GM19452 (cell line): ENCODE measurements around the gene MYO5A.
A peak's percentile ranks its signal among the peaks of the same experiment; 100 is the strongest.
"Not testable (repeated sequence)": the region's sequence is repeated elsewhere in the genome, so short reads cannot be mapped to it uniquely, and the experiment has no call there.

Source experiments
- ATAC-seq: cut with Tn5 transposase; IDR thresholded peaks from one replicate; pipeline ENCODE4 v1.9.1; 2021; ENCODE audit not compliant: unreplicated experiment

The MYO5A gene

DNA sequence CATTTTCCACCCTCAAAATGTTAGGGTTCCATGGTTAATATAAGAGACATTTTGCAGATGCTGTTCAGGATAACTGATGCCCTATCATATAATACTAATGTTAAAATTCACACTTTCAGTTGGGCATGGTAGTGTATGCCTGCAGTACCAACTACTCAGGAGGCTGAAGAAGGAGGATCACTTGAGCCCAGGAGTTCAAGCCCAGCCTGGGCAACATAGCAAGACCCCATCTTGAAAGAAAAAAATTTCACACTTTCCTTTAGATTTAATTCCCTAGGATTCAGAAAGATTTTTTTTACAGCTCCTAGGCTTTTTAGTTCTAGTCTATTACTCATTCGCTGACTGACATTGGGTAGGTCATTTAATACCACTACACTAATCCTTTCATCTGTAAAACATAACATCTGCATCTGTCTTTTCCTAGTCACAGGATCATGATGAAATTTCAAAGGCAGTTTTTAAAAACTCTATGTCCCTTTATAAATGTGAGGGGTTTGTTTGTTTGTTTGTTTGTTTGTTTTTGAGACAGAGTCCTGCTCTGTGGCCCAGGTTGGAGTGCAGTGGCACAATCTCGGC, 103.7 kb downstream of the MYO5A start:
- no peak for ATAC-seq

DNA sequence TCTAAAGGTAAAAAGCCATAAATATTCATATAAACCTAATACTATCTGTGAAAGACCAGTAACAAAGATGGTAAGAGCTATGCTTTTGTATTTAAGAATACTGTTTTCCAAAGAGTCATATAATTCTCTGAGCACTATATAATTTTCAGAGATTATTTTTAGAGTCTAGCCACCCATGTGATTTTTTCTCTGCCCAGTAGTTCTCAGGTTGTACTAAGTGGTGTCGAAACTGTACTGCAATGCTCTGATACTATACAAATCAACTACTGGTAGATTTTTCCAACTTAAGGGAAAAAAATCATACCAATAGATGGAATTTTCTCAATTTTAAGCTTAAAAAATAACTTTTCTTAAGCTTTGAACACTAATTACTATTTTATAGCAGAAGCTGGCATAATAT, 104.8 kb downstream of the MYO5A start:
- ATAC-seq: no peak

DNA sequence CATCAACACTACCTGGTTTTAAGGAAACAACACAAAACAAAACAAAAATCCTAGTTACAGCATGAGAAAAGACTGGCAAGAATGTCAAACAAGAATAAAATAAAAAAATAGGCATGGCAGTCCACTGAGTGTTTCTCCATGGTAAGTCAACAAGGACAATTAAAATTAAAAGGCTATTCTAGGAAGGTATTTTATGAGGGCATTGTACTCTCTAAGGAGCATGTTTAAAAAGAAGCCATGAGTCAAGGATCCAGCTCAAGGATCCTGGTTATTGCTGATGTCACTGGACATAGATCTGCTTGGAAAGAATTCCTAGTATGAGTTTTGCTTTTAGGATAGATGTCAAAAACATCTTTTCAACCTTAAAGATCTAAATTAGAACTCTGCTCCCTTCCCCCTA, 106.7 kb downstream of the MYO5A start:
- ATAC-seq: no peak

DNA sequence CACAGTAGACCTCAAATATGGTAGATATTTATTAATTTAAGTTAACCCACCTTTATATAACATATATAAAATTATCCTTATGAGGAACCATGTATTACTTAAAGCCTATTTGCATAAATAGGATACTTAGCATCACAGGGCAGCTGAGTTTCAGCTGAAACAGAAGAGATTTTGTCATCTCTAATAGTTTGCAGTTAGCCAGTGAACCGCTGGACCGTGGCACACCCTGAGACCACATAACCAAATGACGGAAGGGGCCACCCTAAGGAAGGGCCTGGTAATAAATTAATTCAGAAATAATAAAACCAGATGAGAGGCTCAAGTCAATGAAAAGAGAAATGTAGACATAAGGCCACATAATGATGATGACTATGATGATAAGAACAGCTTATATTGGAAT, 107.7 kb downstream of the MYO5A start:
- ATAC-seq: peak; percentile 66

DNA sequence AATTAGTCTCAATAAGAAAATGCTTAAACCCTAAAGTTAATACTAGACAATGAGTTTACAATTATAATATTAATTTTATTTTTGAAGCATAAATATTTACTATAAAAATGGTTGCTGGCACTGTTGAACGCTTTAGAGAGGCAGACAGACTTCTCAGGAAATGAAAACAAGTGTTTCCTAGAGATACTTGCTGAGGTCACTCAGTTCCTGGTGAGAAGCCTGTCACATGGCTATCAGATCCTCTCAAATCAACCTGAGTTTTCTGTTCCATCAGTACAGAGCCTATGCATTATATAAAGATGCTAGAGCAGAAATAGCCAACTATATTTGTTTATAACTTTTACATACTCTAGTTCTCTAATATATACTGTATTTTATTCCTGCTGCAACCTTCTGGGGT, 109.2 kb downstream of the MYO5A start:
- ATAC-seq: no peak

DNA sequence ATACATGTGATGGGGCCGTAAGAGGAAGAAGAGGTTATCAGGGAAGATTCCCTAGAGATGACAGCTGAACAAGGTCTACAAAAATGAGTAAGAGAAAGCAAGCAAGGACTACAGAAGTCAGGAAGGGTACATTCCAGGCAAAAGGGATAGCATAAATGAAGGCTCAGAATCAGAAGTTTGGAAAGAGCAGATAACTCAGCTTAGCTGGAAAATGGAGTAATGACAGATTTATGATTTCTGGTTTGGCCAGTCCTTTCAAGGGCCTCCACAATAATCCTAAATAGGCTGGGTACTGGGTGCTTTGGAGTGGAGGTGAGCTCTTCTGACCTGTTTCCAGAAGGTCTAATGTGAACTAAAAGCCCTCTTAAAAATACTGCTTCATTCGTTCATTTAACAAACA, 110.7 kb downstream of the MYO5A start:
- ATAC-seq: no peak

DNA sequence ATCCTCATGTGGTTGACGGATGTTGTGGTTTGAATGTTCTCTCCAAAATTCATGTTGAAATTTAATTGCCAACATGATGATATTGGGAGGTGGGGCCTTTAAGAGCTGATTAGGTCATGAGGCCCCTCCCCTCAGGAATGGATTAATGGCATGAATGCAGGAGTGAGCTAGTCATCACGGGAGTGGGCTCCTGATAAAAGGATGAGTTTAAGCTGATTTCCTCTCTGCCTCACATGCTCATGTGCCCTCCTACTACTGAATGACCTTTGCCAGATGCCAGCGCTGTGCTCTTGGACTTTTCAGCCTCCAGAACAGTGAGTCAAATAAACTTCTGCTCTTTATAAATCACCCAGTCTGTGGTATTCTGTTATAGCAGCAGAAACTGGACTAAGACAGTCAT, 111.2 kb downstream of the MYO5A start:
- ATAC-seq: no peak

DNA sequence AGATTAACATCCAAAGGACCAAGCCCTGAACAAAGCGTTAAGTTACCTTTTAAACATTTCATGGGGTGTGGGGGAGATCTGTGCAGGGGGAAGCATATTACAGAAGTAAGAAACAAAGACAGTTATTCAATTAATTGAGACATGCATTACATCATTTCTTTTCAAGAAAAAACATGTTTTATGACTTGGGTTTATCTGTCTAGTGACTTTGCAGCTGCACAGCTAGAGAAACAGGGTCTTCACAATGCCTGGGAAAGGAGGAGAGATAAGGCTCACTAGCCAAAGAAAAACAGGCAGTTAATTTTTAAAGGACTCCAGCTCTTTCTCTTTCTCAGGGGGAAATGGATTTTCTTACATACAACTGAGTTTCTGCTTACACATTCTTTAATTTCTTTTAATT, 112.1 kb downstream of the MYO5A start:
- not testable (repeated sequence) for ATAC-seq

DNA sequence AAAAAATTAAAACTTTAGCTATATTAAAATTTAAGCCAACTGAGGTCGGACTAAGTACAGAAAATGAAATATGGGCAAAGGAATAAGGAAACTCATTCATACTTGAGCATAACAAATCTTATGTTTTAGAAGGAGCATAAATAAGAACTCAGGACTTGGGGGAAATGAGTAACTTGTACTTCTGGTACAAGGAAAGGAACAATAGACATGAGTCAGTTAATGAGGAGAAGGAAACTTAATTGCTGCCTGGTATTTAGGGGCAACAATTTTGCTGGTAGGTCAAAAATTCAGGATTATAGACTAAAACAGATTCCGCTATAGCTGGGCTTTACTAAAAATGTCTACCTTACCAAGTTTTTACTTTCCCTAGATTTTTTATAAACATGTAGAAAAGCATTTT, 113.1 kb downstream of the MYO5A start:
- no peak for ATAC-seq

DNA sequence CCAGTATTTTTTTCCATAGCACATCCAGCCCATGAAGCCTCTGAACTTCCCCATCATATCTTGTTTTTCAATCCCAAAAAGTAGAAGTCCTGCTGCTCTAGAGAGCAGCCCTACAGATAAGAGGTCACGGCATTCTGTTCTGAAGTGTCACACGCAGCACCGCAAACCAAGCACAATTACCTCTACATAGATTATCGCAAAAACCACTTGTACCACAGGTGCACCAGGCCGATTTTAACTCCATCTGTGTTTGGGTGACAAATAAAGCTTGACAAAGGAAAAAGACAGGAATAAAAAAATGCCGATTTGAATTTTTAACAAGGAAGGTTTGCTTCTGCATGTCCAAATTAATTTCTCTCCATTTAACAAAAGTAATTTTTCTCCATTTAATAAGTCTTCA, 113.7 kb downstream of the MYO5A start:
- no peak for ATAC-seq

DNA sequence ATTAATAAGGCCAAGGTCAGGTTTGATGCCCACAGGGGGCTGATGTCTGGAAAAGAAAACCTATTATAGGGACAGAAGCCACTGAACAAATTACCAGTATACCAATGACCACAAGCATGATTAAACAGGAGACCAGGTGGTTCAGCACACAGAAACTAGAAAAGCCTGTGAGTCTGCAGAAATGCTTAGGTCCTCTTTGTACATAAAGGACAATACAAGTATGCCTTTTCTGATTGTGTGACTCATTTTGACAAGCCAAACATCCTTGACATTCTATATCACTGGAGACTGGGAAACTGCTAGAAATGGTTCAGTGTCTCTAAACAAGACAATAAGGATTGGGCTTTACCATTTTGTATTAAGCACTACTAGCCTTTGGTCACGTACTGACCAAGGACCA, 119.9 kb downstream of the MYO5A start:
- ATAC-seq: no peak

DNA sequence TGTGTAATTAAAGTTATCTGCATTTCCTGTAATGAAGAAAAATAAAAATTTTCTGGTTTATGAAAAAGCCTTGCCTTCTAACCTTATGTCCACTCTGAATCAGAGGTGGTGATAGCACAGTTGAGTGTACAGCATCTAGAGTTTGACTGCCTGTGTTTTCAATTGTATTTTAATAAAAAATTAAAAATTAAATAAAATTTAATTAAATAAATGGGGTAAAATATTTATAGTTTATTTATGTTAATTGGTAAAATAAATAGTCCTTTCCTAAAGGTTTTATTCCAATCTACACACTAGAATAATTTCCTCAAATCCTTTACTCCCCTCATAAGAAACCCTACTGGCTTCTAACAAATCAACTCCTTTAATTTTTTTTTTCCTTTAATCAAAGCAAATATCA, 121.3 kb downstream of the MYO5A start:
- ATAC-seq: no peak

DNA sequence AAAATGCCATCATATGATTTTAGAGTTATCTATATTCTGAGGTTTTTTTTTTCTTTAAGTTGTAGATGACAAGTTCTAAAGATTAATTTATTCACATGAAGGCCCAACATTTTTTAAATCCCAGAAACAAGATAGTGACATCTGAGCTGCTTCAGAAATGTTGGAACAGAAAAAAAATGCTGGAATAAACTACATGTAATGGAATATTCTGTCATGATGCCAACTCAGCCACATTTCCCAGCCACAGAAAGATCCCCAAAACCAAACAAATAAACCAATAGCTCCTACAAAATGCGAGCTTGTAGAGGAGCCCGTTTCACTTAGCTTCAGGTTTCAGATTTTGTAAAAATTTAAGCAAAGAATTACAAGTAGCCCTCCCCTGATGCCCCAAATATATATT, 122.1 kb downstream of the MYO5A start:
- no peak for ATAC-seq

DNA sequence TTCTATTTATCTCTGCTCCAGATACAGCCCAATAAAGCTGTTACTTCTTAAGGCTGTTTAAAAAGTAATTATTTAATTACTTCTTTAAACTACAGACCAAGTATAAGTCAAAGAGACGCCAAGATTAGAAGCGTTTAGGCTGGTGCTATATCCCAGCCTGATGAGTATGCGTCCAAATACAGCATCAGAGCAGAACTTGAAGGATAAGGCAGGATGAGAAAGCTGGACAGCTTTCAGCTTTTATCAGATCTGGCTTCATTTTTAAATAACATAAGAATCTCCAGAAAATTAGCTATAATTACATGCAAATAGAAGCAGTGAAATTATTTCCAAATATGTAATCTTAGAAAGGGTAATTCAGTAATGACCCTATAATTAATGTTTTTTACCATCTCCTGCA, 122.8 kb downstream of the MYO5A start:
- ATAC-seq: no peak

DNA sequence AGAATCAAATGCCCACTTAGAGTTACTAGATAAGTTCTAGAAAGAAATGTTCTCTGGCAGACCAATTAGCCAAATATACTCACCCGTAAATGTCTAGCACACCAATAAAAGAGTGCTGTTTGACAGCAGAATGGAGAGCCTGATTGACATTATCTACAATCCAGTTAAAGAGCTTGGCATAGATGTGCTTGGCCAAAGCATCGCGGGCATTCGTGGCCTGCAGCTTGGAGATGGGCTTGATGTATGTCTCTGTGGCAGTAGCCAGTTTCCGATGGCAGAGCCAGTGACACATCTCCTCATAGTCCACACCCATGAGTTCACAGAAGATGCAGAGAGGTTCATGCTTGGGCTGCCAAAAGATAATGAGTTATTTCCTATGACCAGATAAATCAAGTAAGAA, 131.6 kb downstream of the MYO5A start:
- ATAC-seq: no peak

DNA sequence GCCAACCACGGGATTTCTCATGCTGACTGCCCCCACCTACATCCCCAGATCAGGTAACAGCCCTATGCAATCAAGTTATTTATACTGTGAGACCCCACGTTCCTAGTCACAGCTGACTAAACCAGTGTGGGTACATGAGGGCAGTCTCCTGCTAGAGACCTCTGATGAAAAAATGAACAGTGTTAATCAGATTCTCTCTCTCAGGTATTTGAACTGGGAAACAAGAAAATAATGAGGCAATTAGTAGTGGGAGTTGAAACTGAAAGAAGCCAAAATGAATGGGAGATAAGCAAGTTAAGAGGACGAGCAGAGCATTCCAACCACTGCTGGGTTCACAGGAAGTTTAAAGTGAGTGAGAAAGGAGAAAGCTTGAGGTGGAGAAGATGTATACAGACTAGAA, 134.6 kb downstream of the MYO5A start:
- no peak for ATAC-seq

DNA sequence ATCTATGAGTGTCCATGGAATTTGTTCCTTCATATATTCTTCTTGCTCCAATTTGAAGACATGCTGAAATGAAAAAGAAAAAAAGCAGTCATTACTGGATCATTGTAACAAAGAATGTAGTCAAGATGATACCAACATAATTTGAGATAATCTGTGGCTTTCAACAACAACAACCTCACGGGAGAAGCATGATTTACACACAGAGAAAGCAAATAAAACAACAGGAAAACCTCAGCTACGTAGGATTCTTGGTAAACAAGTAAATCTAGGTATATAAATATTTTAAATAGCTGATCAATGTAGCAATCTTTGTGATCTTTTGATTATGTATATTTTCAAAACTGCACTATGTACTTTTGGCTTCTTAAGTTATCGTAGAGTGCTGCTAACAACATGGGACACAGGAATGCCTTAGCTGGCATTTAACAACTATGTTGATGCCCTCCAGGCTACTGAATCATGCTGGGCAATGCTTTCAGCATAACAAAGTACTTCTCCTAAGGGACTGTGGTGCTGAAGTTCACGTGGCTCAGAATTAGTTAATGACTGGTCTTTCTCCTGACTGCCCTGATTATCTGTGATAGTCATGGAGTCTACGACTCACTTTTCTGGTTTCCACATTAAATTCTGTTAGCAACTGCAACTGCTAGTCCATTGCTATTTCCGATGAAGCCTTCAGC, 136.5 kb downstream of the MYO5A start:
- ATAC-seq: no peak

DNA sequence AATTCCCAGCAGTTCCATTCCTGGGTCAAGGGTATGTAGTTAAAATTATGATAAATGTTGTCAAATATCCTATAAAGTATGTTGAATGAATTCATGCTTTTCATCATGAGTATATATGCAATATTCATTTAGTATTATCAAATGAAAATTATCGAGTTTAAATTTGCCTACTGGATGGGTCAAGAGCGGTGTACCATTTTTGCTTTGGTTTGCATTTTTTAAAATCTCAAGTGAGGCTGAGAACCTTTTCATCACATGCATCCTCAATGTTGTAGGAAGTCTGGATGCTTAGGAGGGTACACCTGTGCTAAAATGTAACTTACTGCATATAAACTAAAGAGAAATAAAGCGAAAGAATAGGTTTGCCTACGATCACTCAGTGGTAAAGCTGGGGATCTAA, 137.6 kb downstream of the MYO5A start:
- ATAC-seq: no peak

DNA sequence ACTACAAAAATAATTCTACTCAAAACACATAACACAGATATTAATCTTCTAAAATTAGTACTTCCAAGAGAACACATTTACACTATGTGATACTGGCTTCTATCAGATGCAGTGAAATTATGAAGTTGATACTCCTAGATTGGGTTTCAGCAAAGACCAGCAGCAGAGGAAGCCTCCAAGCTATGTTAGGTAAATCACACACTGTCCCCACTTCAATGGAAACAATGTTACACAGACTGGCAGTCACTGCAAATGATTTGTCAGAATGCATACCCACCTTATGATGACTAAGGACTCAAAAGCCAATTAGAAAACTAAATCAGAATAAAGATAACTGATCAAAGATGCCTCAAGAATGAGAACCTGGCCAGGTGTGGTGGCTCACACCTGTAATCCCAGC, 143.0 kb downstream of the MYO5A start:
- no peak for ATAC-seq

DNA sequence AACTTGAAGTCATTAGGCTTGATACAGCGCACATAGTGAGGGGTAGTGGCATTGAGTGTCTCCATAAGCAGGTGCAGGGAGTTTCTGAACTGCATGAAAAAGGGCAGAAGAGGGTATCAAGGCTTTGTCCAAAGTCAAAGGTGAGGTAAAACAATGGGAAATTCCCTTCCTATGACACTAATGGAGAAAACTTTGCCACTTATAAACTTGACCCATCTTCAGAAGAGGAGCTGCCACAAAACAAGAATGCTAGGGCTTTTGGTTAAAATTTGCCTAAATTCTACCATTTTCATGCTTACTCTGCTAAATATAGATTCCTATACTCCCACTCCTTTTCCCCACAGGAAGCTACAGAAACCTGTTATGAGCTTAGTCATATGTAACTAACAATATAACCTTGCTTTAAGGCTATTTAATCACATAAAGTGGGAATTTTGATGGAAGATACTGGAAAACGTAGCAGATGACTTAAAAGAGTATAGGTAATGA, 145.5 kb downstream of the MYO5A start:
- ATAC-seq: peak; percentile 40

DNA sequence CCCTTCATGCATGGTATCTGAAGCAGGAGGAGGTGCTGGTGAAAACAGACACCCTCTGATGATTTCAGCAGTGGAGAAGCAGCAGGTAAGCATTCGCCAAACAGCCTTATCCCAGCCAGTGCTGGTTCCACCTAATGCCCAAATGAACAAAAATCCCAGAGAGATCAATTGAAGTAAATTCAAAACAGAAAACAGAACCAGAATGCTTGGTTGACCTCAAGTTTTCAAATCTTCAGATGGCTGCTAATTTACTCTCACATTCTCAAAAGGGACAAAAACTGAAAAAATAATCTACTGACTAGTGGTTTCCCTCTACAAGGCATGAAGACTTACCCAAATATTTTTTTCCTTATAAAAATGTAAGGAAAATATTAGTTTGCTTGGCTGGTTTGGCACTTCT, 146.0 kb downstream of the MYO5A start:
- peak; percentile 18 for ATAC-seq

DNA sequence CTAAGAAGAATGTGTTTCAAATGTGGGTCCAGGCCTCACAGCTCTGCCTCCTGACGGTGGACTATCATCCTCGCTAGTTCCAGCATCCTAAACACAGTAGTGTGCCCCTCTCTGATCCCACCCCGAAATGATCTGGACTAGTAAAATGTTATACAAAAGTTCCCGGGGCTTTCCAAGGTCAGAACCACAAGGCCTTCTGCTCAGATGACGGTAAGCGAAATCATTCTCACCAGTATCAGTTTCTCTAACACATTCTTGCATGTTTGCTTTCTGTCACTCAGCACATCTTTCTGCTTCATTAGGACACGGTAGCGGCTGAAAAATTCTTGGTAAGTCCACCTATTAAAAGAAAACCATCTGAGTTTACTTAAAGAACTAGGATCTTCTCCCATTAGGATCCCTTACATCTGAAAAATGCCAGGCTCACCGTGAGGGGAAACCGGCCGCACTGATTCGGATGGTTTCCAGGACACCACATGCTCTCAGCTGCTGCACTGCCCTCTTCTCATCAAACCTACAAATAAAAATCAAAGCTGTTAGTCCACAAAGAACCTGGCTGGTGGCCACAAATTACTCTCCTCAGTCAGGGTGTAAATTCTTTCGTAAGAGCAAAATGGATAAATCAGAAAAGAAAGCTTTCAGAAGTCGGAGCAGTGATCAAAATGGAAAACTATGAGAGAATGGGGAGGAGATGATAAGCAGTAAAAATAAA, 149.1 kb downstream of the MYO5A start:
- ATAC-seq: peak; percentile 67
